ENCODE results near the gene VSNL1. TPM values are rescaled to one million over a fixed set of nuclear protein-coding genes. Genes with fewer than 3 reads are reported as not detected.

The VSNL1 gene
- polyA plus RNA-seq, 3 donors = not detected

DNA sequence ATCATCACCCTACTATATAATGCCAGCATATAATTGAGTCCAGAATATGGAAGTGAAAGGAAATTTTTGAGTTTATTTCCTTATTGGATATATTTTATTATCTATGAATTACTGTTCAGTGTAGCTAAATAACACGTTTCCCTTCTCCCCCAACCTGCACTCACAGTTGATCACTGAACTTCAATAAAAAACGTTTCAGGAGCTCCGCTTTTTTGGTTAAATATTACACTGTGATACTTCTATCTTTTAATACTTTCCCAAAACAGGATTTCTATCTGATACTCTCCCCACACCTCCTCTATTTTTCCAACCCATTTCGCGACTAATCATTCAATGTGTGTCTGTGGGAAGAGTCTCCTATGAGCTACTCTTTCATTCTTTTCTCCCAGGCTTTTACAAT lies 7.2 kb downstream of the VSNL1 start:
- no peak overlapping the region for H3K27ac ChIP-seq (ENCODE audit: low read depth in 1 of 2, low read length in 2 of 2)
- no CpG with 5 or more reads among the region's 5 CpGs for WGBS (ENCODE audit: insufficient coverage)
- H3K4me3 ChIP-seq (replicated peaks in 1 of 3; ENCODE audit: low read depth in 2 of 3, low read length in 3 of 3) = no peak overlapping the region
- H3K4me1 ChIP-seq (ENCODE audit: control insufficient read depth in 1 of 2, insufficient read depth in 2 of 2, low read length in 2 of 2) = no peaks in the 10 kb centered on the region
- H3K27me3 Mint-ChIP-seq (ENCODE audit: low read depth in 3 of 3) = peaks cover 8 to 18% (median 15%) of the 10 kb centered on the region in 3 donors
- no peak overlapping the region for H3K4me3 Mint-ChIP-seq
- TF ChIP-seq, protein P1, sequence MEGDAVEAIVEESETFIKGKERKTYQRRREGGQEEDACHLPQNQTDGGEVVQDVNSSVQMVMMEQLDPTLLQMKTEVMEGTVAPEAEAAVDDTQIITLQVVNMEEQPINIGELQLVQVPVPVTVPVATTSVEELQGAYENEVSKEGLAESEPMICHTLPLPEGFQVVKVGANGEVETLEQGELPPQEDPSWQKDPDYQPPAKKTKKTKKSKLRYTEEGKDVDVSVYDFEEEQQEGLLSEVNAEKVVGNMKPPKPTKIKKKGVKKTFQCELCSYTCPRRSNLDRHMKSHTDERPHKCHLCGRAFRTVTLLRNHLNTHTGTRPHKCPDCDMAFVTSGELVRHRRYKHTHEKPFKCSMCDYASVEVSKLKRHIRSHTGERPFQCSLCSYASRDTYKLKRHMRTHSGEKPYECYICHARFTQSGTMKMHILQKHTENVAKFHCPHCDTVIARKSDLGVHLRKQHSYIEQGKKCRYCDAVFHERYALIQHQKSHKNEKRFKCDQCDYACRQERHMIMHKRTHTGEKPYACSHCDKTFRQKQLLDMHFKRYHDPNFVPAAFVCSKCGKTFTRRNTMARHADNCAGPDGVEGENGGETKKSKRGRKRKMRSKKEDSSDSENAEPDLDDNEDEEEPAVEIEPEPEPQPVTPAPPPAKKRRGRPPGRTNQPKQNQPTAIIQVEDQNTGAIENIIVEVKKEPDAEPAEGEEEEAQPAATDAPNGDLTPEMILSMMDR (IDR thresholded peaks at IDR 0.05) = no peak
- H3K4me1 Mint-ChIP-seq = no peaks in the 10 kb centered on the region
- H3K9me3 Mint-ChIP-seq = peaks cover 0 to 4% (median 0%) of the 10 kb centered on the region in 7 donors
- no peak overlapping the region for H2AFZ ChIP-seq (ENCODE audit: insufficient read depth, low read depth, low read length, poor library complexity, severe bottlenecking)
- H3K4me2 ChIP-seq (replicated peaks; ENCODE audit: extremely low read depth, low read length, poor library complexity, severe bottlenecking) = no peak overlapping the region
- intact Hi-C loops (cut with micrococcal nuclease) = no loop called here
- no peaks in the 10 kb centered on the region for H3K36me3 Mint-ChIP-seq
- peaks cover 9 to 26% of the 10 kb centered on the region in 2 donors for H3K27me3 ChIP-seq (ENCODE audit: control insufficient read depth in 2 of 2, insufficient read depth in 2 of 2, low read length in 2 of 2)
- H3K36me3 ChIP-seq (replicated peaks in 1 of 2; ENCODE audit: control insufficient read depth in 1 of 2, insufficient read depth in 2 of 2, low read length in 2 of 2) = no peaks in the 10 kb centered on the region
- H3K79me2 ChIP-seq (ENCODE audit: insufficient read depth, low read length) = no peaks in the 10 kb centered on the region
- H3K9me3 ChIP-seq (replicated peaks in 1 of 2; ENCODE audit: control insufficient read depth in 1 of 2, insufficient read depth in 1 of 2, low read length in 2 of 2) = no peaks in the 10 kb centered on the region
- no peak overlapping the region for H3K27ac Mint-ChIP-seq
- H4K20me1 ChIP-seq (ENCODE audit: insufficient read depth, low read length) = no peaks in the 10 kb centered on the region
- DNase-seq = no peak
- H3K9ac ChIP-seq (ENCODE audit: insufficient read depth, low read length, poor library complexity, severe bottlenecking) = no peak overlapping the region

DNA sequence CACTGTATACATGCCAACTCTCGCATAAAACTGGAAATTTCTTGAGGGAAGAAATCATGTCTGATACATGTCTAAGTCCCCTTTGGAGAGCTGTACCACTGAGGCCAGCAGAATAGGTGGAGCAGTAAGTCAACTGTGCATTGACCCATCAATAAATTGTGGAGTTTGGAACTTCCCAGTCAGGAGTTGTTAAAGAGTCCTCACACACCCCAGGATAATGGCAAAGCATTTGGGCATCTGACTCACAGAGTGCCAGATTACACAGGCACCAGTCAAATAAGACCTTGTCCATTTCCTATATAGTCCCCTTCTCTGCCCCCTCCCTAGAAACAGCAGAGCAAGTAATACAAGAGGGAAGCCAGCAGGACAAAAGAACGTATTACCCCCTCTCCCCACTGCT lies 10.4 kb downstream of the VSNL1 start:
- no peaks in the 10 kb centered on the region for H4K20me1 ChIP-seq (ENCODE audit: insufficient read depth, low read length)
- Mint-ChIP-seq H3K4me1 (no peaks in the 10 kb centered on the region), H3K36me3 (no peaks in the 10 kb centered on the region), H3K9me3 (peaks cover 0 to 3% (median 0%) of the 10 kb centered on the region in 7 donors), H3K27me3 (ENCODE audit: low read depth in 3 of 3) (peaks cover 1 to 7% (median 2%) of the 10 kb centered on the region in 3 donors), H3K4me3 (no peak overlapping the region), H3K27ac (no peak overlapping the region)
- intact Hi-C loops (cut with micrococcal nuclease) = no loop called here
- H3K4me3 ChIP-seq (replicated peaks in 1 of 3; ENCODE audit: low read depth in 2 of 3, low read length in 3 of 3) = no peak overlapping the region
- no peak for DNase-seq
- H3K79me2 ChIP-seq (ENCODE audit: insufficient read depth, low read length) = no peaks in the 10 kb centered on the region
- no peak overlapping the region for H3K4me2 ChIP-seq (replicated peaks; ENCODE audit: extremely low read depth, low read length, poor library complexity, severe bottlenecking)
- no peak overlapping the region for H3K27ac ChIP-seq (ENCODE audit: low read depth in 1 of 2, low read length in 2 of 2)
- TF ChIP-seq, protein P1 (IDR thresholded peaks at IDR 0.05) = no peak
- no peak overlapping the region for H3K9ac ChIP-seq (ENCODE audit: insufficient read depth, low read length, poor library complexity, severe bottlenecking)
- WGBS (ENCODE audit: insufficient coverage) = no CpG with 5 or more reads among the region's 2 CpGs
- no peaks in the 10 kb centered on the region for H3K9me3 ChIP-seq (replicated peaks in 1 of 2; ENCODE audit: control insufficient read depth in 1 of 2, insufficient read depth in 1 of 2, low read length in 2 of 2)
- no peaks in the 10 kb centered on the region for H3K36me3 ChIP-seq (replicated peaks in 1 of 2; ENCODE audit: control insufficient read depth in 1 of 2, insufficient read depth in 2 of 2, low read length in 2 of 2)
- H3K27me3 ChIP-seq (ENCODE audit: control insufficient read depth in 2 of 2, insufficient read depth in 2 of 2, low read length in 2 of 2) = peaks cover 2 to 6% of the 10 kb centered on the region in 2 donors
- H2AFZ ChIP-seq (ENCODE audit: insufficient read depth, low read depth, low read length, poor library complexity, severe bottlenecking) = no peak overlapping the region
- H3K4me1 ChIP-seq (ENCODE audit: control insufficient read depth in 1 of 2, insufficient read depth in 2 of 2, low read length in 2 of 2) = no peaks in the 10 kb centered on the region
